Measurements from ENCODE around the gene SLC9A4.

The SLC9A4 gene

GRCh38 chr2:102504833-102505232, 31.8 kb downstream of the SLC9A4 start:
- no peak for DNase-seq

DNA sequence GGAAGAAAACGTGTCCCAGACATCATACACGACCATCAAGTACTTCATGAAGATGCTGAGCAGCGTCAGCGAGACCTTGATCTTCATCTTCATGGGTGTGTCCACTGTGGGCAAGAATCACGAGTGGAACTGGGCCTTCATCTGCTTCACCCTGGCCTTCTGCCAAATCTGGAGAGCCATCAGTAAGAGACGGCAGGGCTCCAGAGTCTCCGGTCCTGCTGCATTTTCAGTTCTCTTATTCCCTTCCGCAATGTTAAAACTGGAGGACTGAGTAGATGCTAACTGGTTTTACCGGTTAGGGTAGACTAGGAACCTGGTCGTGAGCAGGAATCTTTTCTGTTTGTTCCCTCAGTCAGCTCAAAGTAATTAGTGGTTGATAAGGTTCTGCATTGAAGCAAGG, 32.3 kb downstream of the SLC9A4 start:
- peak; percentile 5 for DNase-seq

DNA sequence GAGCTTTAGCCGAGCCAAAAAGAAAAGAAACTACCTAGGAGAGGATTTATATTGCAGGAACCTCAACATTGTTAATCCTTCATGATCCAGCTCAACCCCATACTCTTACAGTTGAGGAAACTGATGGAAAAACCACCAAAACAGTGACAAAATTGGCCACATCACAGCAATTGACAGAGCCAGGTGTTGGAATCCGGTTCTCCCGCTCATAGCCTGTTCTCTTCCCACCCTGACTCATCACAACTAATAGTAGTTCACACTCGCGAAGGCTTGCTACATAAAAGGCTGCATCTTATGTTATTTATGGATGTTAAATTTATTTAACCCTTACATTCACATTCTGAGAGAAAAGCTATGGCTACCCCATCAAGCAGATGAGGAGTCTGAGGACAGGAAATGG, 33.7 kb downstream of the SLC9A4 start:
- no peak for DNase-seq

DNA sequence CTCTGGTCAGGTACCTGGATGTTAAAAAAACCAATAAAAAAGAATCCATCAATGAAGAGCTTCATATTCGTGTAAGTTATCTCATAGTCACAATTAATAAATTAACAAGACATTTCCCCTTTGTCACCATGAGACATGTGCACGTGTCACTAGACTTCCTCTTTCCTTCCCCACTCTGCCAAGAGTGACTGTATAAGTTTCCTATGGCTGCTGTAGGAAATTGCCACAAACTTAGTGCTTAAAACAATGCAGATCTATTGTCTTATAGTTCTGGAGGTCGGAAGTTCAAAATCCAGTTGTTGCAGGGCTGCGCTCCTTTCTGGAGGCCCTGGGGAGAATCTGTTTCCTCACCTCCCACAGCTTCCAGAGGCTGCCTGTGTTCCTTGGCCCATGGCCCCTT, 35.8 kb downstream of the SLC9A4 start:
- DNase-seq = peak; percentile 43

GRCh38 chr2:102509749-102510148, 36.7 kb downstream of the SLC9A4 start:
- DNase-seq = no peak

- no peak for DNase-seq
Observed at GRCh38 chr2:102510791-102511575, 38.0 kb downstream of the SLC9A4 start.

DNA sequence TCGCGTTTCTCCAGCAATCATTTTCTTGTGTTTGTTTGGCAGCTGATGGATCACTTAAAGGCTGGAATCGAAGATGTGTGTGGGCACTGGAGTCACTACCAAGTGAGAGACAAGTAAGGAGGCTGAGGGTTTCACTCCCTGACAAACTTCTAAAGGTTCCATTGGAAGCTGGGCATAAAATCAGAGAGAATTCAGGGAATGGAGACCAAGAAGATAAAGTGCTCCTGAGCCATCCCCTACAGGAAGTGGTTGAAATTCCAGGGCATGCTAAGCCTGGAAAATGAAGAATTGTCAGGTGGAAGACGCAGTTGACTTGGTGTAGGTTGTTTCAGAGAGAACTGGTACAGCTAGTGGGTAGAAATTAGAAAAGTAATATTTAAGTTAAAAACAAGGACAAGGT, 39.1 kb downstream of the SLC9A4 start:
- DNase-seq = no peak

DNA sequence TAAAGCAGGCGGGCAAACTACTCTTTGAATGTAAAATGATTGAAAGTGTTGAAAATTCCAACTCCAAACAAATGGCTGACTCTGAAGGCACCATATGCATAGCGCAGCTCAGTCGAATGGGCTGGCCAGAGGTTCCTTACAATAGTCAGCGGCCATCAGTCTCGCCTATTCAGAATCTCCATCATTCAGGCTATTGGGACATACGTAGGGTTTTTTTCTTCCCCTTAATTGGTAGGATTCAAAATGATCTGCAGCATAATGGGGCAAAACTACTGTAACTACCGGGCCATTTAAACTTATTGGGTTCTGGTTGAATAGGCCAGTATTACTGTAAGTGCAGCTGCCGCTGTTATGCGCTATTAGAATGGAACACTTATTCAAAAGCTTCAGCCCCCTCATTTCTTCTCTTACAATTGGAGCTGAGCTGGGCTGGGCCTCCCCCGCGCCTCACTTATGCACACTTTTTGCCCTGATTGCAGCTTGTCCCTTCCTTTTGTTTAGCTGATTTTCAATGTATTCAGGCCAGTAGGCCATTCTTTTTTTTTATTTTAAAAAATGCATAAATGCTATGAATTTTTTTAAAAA, 40.4 kb downstream of the SLC9A4 start:
- DNase-seq = no peak

DNA sequence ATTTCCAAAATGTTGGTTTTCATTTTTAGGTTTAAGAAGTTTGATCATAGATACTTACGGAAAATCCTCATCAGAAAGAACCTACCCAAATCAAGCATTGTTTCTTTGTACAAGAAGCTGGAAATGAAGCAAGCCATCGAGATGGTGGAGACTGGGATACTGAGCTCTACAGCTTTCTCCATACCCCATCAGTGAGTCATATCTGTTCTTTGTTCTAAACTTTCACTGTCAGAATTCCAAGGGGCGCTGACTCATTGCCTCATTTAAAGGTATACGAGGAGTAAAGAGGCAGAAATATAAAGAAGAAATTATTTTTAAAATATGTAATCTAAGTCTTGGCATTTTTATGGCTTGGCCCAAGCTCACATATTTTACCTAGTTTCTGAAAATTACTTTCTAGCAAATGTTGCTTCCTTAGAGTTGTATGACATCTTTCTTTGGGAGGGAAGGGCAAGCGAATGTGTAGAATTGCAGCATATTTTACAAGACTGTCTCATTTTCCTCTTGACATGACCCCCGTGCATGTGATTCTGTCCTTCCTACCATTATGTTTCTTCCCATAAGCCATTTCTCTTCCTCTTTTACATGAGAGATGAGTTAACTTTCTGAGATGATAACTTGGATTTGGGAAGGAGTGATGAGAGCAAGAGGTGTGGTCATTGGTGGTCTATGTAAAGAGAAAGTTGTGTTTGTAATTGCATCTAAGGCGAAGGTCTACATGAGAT, 41.2 kb downstream of the SLC9A4 start:
- no peak for DNase-seq

DNA sequence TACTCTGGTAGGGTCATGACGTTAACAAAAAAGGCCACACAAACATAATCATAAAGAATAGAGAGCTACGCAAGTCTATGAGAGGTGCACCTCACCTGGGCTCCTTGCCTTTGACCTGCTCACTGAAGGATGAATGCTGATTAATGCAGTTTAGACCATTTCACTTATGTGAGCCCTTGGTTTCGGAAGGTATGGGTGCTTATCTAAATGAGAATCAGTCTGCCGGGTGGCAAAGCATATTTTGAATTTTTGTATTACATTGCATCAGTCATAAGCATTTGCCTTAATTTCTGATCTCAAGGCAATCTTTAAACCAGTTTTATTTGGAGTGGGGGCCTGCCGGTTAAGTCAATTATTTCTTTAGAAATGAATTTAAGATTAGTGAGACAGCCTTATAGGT, 42.8 kb downstream of the SLC9A4 start:
- no peak for DNase-seq

DNA sequence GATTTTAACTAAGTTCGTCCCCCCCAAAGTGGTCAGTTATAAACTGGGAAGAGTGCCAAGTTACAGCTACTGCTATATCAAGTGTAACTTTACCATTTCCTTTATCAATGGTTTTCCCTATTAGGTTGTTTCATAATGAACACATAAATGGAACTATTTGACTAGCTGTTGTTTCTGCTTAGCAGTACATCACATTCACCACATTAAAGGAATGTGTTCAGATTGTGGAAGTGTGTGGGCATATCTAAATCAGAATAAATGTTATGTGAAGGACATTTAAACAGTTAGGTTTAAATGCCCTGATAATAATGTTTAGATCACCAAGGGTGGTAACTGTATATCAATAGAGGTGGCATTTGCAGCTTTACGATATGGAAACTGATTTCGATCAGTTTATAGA, 45.1 kb downstream of the SLC9A4 start:
- DNase-seq = no peak

DNA sequence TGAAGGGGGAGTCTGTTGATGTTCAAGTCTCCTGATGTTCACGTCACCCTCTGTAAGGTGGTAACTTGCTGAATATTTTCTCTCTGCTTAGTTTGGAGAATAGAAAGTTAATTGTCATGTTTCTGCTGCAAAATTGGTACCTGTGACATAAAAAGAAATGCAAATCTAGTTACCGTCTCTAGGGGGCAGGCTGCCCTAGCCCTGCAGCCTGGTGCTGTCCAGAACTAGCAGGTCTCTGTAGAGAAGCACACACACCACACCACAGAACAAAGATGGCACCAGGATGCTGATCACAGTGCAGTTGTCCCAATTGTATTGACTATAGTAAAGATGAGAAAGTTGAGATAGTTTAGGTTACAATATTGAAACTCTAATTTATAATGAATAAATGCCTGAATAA, 47.0 kb downstream of the SLC9A4 start:
- DNase-seq = peak; percentile 17

DNA sequence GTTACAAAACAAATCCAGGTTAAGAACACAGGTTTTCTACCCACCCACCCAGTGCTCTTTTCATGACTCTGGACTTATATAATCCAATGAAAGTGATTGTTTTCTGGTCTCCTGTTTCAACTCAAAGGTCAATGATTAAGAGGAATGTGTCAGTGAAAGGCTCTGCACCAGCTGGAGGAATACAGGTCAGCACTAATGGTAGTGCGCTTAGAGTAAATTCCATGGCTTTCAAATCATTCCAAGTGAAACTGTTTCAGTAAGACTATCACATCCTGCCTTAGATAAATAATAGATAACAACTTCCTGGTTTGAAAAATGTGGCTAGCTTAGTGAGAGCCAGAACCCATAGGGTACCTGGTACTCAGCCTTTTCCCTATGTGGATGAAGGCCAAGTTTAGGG, 47.8 kb downstream of the SLC9A4 start:
- DNase-seq = no peak

- no peak for DNase-seq
Observed at GRCh38 chr2:102522162-102522561, 49.1 kb downstream of the SLC9A4 start.

GRCh38 chr2:102522890-102523289, 49.9 kb downstream of the SLC9A4 start:
- DNase-seq = peak; percentile 18

DNA sequence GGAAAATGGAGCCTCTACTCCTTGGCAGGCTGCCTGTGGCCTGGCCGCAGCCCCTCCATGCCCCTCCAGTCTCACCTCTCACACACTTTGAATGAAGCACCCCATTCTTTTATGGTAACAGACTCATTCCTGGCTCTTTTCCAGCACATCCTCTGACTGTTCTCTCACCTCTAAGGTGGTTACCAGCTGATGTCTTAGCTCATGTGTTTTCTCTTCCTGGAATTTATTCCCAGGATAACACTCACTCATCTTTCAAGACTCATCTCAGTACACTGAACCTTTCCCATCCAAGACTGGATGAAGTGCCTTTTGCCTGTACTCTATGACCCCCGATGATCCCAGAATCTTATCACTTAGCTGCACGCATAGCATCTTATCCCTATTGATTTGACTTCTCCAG, 50.6 kb downstream of the SLC9A4 start:
- no peak for DNase-seq

DNA sequence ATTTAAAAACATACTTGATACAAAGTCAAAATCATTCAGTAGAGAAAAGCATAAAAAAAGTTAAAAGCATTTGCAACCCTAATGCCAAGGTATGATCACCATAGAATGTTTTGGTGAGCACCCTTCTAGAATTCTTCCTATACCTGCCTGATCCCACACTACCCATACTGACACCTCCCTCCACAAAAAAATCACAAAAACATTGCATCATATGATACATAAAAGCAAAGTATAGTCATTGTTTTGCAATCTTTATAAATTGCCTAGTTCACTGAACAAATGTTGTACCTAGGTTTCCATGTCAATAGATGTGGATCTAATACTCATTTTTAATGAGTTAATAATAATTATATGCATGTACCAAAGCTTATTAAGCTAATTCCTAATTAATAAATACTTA, 54.1 kb downstream of the SLC9A4 start:
- DNase-seq = no peak

DNA sequence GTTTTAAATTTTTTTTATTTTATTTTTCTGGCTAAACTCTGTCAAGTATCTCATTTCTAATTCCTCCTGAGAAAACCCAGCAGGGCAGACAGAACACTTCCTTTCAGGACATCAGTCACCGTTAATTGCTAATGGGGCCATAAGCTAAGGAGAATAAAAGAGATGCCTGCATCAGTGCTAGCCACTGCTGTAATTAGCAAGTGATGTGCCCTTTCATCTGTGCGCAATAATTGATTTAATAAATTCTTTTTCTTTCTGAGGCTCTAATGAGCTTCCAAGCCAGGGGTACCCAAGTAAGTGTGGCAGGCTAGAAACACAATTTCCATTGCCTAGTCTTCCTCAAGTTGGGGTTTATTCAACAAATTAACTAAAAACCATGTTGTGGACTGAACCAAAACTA, 65.5 kb downstream of the SLC9A4 start:
- DNase-seq = no peak

DNA sequence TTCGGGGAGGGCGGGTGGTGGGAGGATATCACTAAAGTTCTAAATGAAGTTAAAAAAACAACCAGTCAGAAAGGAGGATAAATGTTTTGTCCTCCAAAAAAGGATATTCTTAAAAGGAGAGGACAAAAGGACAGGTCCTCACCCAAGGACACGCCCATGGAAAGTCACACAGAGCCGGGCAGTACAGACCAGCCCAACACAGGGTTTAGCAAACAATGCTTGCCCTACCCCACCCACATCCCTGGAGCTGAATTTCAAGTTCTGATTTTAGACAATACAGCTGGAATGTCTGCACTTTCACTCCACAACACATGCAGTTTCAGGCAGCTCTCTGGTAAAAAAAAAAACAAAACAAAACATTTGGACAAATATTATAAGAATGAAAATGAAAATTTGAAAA, 67.9 kb downstream of the SLC9A4 start:
- DNase-seq = no peak

- DNase-seq = no peak
Observed at GRCh38 chr2:102544182-102544581, 71.2 kb downstream of the SLC9A4 start.

GRCh38 chr2:102547462-102547861, 74.4 kb downstream of the SLC9A4 start:
- DNase-seq = no peak

DNA sequence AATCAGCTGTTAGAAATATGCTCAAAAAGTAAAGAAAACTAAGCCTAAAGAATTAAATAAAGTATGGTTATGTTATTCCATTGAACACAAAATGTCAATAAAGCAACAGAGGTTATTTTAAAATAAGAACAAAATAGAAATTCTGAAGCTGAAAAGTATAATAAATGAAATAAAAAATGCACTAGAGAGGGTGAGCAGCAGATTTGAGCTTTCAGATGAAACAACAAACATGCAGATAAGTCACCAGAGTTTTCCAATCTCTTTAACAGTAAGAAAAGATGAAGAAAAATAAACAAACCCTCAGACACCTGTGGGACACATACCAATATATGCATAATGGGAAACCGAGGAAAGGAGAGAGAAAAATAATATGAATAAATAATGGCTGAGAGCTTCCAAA, 76.0 kb downstream of the SLC9A4 start:
- no peak for DNase-seq

DNA sequence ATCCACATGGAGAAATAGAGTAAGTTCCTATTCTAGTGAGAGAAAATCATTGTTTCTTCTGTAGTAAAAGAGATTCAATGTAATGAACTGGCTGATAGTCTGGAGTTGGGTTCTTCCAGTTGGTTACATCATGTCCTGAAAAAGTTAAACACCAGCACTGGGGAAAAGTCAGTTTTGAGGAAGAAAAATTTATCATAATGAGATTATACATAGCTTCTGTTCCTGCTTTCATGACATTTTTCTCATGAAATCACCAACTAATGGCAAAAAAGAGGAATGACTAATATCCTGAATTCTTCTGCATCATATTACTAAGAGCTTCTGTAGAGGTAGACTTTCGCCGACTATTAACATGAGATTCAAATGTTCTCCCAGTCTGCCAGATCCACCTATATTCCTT, 77.1 kb downstream of the SLC9A4 start:
- no peak for DNase-seq
